ENCODE data around the gene IL21R. TPM values are rescaled to one million over a fixed set of nuclear protein-coding genes. Genes with fewer than 3 reads are reported as not detected.

Gene IL21R
- total and polyA plus RNA-seq, 10 of the 15 experiments (the other 5 are each of a cell fraction or from before 2014, with no cell fraction given), result 5.3 to 138 (median 82.5) TPM

GRCh38 chr16:27387724-27388123 lies 14.2 kb upstream of the IL21R start (continued):
- TF ChIP-seq EED (IDR thresholded peaks at IDR 0.05; ENCODE audit: low read depth) (peak; percentile 77), MEF2B (IDR thresholded peaks at IDR 0.05; ENCODE audit: partially characterized antibody, poor library complexity, severe bottlenecking) (no peak), ZNF622 (IDR thresholded peaks at IDR 0.05) (no peak), SRF (IDR thresholded peaks at IDR 0.05; ENCODE audit: low read depth in 2 of 2, low read length in 2 of 2) (0 out of 4 replicates have a peak, but pooled peaks of 1 of the 2 experiments have one; percentile 25), USF2 (IDR thresholded peaks at IDR 0.05; ENCODE audit: borderline replicate concordance, low read depth, low read length) (no peak), ATF7 (IDR thresholded peaks at IDR 0.05; ENCODE audit: low read depth) (no peak), ATF3 (IDR thresholded peaks at IDR 0.05; ENCODE audit: borderline replicate concordance, extremely low read depth, low read depth, low read length) (no peak), NR2C1 (IDR thresholded peaks at IDR 0.05) (no peak), REST (IDR thresholded peaks at IDR 0.05; ENCODE audit: low read depth, low read length) (0 out of 2 replicates have a peak, but pooled peaks have one; percentile 11), CBFB (IDR thresholded peaks at IDR 0.05; ENCODE audit: low read depth) (peak; percentile 61), MYC (IDR thresholded peaks at IDR 0.05; ENCODE audit: insufficient read depth, insufficient read length, insufficient replicate concordance, low read length, severe bottlenecking) (no peak), IKZF2 (IDR thresholded peaks at IDR 0.05) (peak; percentile 30; a peak in 2 of 4 replicates), HDGF (IDR thresholded peaks at IDR 0.05) (no peak), BCLAF1 (IDR thresholded peaks at IDR 0.05) (no peak), JUNB (IDR thresholded peaks at IDR 0.05) (peak; percentile 99), MTA3 (IDR thresholded peaks at IDR 0.05; ENCODE audit: borderline replicate concordance, low read length) (peak; percentile 56; the same call in 1 of the 2 replicates), EP300 (IDR thresholded peaks at IDR 0.05; ENCODE audit: borderline replicate concordance in 1 of 2, control insufficient read depth in 1 of 2, low read depth in 2 of 2, low read length in 2 of 2) (peak; percentile 65 to 95; a peak in 2 of 4 replicates), CHD4 (IDR thresholded peaks at IDR 0.05) (no peak), ZBED1 (IDR thresholded peaks at IDR 0.05; ENCODE audit: borderline replicate concordance) (peak; percentile 83; the same call in 1 of the 2 replicates), CBX5 (IDR thresholded peaks at IDR 0.05; ENCODE audit: low read depth) (0 out of 2 replicates have a peak, but pooled peaks have one; percentile 44), IRF4 (IDR thresholded peaks at IDR 0.05; ENCODE audit: low read depth, low read length) (peak; percentile 95), DPF2 (IDR thresholded peaks at IDR 0.05) (peak; percentile 42; the same call in 1 of the 2 replicates), NR2F1 (conservative IDR thresholded peaks at IDR 0.05) (no peak), FOXK2 (IDR thresholded peaks at IDR 0.05) (no peak)
